ENCODE measurements around the gene KIAA1671.

- TF ChIP-seq SIN3B (IDR thresholded peaks at IDR 0.05; ENCODE audit: low read length) (no peak), FOXO1 (CRISPR knock-in tag; IDR thresholded peaks at IDR 0.05) (no peak), KDM4B (CRISPR knock-in tag; IDR thresholded peaks at IDR 0.05) (no peak), U2AF1 (optimal IDR thresholded peaks at IDR 0.05; ENCODE audit: low read depth, low read length) (no peak), CCAR2 (optimal IDR thresholded peaks at IDR 0.05; ENCODE audit: low read depth, low read length) (no peak), MBD4 (IDR thresholded peaks at IDR 0.05; ENCODE audit: borderline replicate concordance, low read length) (no peak), POLR2AphosphoS5 (IDR thresholded peaks at IDR 0.05; ENCODE audit: low read depth, low read length) (no peak), ATF1 (CRISPR knock-in tag; IDR thresholded peaks at IDR 0.05) (no peak)
- TF ChIP-seq, protein P1, sequence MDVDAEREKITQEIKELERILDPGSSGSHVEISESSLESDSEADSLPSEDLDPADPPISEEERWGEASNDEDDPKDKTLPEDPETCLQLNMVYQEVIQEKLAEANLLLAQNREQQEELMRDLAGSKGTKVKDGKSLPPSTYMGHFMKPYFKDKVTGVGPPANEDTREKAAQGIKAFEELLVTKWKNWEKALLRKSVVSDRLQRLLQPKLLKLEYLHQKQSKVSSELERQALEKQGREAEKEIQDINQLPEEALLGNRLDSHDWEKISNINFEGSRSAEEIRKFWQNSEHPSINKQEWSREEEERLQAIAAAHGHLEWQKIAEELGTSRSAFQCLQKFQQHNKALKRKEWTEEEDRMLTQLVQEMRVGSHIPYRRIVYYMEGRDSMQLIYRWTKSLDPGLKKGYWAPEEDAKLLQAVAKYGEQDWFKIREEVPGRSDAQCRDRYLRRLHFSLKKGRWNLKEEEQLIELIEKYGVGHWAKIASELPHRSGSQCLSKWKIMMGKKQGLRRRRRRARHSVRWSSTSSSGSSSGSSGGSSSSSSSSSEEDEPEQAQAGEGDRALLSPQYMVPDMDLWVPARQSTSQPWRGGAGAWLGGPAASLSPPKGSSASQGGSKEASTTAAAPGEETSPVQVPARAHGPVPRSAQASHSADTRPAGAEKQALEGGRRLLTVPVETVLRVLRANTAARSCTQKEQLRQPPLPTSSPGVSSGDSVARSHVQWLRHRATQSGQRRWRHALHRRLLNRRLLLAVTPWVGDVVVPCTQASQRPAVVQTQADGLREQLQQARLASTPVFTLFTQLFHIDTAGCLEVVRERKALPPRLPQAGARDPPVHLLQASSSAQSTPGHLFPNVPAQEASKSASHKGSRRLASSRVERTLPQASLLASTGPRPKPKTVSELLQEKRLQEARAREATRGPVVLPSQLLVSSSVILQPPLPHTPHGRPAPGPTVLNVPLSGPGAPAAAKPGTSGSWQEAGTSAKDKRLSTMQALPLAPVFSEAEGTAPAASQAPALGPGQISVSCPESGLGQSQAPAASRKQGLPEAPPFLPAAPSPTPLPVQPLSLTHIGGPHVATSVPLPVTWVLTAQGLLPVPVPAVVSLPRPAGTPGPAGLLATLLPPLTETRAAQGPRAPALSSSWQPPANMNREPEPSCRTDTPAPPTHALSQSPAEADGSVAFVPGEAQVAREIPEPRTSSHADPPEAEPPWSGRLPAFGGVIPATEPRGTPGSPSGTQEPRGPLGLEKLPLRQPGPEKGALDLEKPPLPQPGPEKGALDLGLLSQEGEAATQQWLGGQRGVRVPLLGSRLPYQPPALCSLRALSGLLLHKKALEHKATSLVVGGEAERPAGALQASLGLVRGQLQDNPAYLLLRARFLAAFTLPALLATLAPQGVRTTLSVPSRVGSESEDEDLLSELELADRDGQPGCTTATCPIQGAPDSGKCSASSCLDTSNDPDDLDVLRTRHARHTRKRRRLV (CRISPR knock-in tag; IDR thresholded peaks at IDR 0.05), result no peak
These were observed 97.3 kb downstream of the KIAA1671 start for GRCh38 chr22:25049770-25050169.
